ENCODE results near the gene TTR. TPM values are rescaled to one million over a fixed set of nuclear protein-coding genes. Genes with fewer than 3 reads are reported as not detected.

TTR gene
- total RNA-seq, 4 donors from 2014 or later: not detected

DNA sequence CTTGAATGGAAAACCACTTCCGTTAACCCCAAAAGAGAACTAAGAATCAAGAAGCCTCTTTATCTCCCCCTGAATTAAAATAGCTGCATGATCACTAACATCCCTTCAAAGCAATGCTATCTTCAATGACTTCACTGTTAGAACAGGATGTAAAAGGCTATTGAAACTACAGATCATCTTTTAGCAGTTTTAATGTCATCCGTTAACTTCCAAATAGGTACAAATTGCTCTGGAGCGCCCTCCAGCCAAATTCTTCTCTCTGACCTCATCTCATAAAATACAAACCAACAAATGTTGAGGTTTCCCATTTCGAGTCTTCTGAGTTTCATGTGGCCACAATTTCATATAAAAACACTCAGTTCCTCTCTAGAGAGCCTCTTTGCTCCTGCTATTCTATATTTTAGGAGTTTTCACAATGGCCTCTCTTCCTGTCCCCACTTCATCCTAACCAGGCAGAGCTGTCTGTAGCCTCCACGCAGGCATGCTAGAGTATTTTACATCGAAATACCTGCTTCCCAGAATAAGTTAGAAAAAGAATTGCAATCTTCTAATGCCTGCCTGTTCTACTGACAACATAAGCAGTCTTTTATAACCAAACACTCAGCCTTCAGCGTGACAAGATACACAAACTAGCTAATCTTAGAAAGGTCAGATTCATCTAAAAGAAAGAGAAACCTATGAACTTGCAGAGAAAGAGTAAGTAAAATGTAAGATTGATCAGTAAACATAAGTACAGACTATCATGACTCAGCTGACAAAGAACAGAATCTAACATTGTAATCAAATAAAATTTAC is 54.9 kb downstream of the TTR start:
- TF ChIP-seq, protein P1, sequence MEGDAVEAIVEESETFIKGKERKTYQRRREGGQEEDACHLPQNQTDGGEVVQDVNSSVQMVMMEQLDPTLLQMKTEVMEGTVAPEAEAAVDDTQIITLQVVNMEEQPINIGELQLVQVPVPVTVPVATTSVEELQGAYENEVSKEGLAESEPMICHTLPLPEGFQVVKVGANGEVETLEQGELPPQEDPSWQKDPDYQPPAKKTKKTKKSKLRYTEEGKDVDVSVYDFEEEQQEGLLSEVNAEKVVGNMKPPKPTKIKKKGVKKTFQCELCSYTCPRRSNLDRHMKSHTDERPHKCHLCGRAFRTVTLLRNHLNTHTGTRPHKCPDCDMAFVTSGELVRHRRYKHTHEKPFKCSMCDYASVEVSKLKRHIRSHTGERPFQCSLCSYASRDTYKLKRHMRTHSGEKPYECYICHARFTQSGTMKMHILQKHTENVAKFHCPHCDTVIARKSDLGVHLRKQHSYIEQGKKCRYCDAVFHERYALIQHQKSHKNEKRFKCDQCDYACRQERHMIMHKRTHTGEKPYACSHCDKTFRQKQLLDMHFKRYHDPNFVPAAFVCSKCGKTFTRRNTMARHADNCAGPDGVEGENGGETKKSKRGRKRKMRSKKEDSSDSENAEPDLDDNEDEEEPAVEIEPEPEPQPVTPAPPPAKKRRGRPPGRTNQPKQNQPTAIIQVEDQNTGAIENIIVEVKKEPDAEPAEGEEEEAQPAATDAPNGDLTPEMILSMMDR (IDR thresholded peaks at IDR 0.05): no peak
- ATAC-seq (ENCODE audit: low FRiP score) (no peak), DNase-seq (ENCODE audit: low spot score) (no peak)

DNA sequence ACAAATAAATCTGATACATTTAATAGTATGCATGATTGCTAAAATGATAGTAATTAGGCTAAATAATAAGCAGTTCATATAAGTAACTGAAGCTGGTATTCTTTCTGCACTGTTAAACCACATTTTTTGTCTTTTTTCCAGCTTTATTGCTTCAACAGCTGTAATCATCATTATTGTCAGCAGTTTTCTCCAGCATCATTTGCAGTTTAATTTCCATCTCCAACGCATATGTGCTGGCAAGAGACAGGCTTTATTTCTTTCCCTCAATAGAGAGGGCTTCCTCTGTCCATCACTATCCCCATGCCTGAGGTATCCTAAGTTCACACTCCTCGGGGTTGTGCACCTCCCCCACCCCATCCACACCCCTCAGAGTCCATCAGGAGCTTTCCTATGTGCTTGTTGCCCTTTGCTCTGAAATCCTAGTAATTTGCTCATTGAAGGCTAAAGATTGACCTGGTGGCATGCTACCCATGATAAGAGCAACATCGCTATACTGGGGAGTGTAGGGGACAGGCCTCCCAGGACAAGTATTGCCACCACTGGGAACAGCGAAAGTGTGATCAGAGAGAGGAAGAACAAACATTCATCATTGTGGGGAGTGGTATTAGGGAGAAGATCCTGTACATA is 55.6 kb downstream of the TTR start:
- no peak for DNase-seq (ENCODE audit: low spot score)
- TF ChIP-seq, protein P1 (IDR thresholded peaks at IDR 0.05): no peak
- ATAC-seq (ENCODE audit: low FRiP score): no peak

Other genes starting within 250 kb of the TTR start
- under 1 TPM in 3 of 4 donors, not detected in 1; 0.09 to 0.63 (median 0.19) TPM for gene DSG4, start 215.1 kb upstream of the TTR start, total RNA-seq
- gene DSG3, start 144.1 kb upstream of the TTR start, total RNA-seq: not detected
- 10 to 100 TPM; 33.5 to 75.2 (median 42.2) TPM for gene DSG2, start 93.7 kb upstream of the TTR start, total RNA-seq
- gene B4GALT6, start 92.7 kb downstream of the TTR start, total RNA-seq: 1 to 10 TPM; 3.0 to 6.5 (median 4.9) TPM
- gene SLC25A52, start 169.0 kb downstream of the TTR start, total RNA-seq: not detected